Inflammatory macrophage treated with lipopolysaccharide for 1 hour (primary cell): ENCODE data around the gene SEMA3F.

ENCODE experiments used
- DNase-seq, 2 donors: peaks; one replicate each; pipeline ENCODE4 v3.0.0-alpha.2; 2020 to 2022

The SEMA3F gene

GRCh38 chr3:50132421-50133282 lies 22.5 kb upstream of the SEMA3F start:
- no peak for DNase-seq

- no peak for DNase-seq
Observed at GRCh38 chr3:50133283-50133615, 21.9 kb upstream of the SEMA3F start.

GRCh38 chr3:50134367-50134766 lies 20.8 kb upstream of the SEMA3F start:
- DNase-seq = no peak

- no peak for DNase-seq
Observed at GRCh38 chr3:50135964-50136363, 19.2 kb upstream of the SEMA3F start.

GRCh38 chr3:50136714-50137405 lies 18.3 kb upstream of the SEMA3F start:
- no peak for DNase-seq

GRCh38 chr3:50137531-50137930 lies 17.6 kb upstream of the SEMA3F start:
- DNase-seq = no peak

GRCh38 chr3:50138266-50139200 lies 16.6 kb upstream of the SEMA3F start:
- no peak for DNase-seq

GRCh38 chr3:50139308-50139707 lies 15.8 kb upstream of the SEMA3F start:
- no peak for DNase-seq

- DNase-seq = no peak
Observed at GRCh38 chr3:50139718-50140423, 15.3 kb upstream of the SEMA3F start.

GRCh38 chr3:50140990-50141389 lies 14.1 kb upstream of the SEMA3F start:
- DNase-seq = no peak

- no peak for DNase-seq
Observed at GRCh38 chr3:50146316-50146901, 8.7 kb upstream of the SEMA3F start.

GRCh38 chr3:50147016-50147415 lies 8.1 kb upstream of the SEMA3F start:
- no peak for DNase-seq

GRCh38 chr3:50147447-50147846 lies 7.7 kb upstream of the SEMA3F start:
- DNase-seq = no peak

GRCh38 chr3:50147861-50148260 lies 7.3 kb upstream of the SEMA3F start:
- DNase-seq = no peak

- DNase-seq = no peak
Observed at GRCh38 chr3:50150404-50150750, 4.7 kb upstream of the SEMA3F start.

- no peak for DNase-seq
Observed at GRCh38 chr3:50150863-50151686, 4.0 kb upstream of the SEMA3F start.

GRCh38 chr3:50151728-50152127 lies 3.4 kb upstream of the SEMA3F start:
- DNase-seq = no peak

- no peak for DNase-seq
Observed at GRCh38 chr3:50153782-50154475, 1.2 kb upstream of the SEMA3F start.

GRCh38 chr3:50154476-50154839 lies 666 bp upstream of the SEMA3F start:
- no peak for DNase-seq

- DNase-seq = no peak
Observed at GRCh38 chr3:50155491-50155878, 361 bp downstream of the SEMA3F start.

- no peak for DNase-seq
Observed at GRCh38 chr3:50155891-50156290, 767 bp downstream of the SEMA3F start.
